ENCODE measurements around the gene REXO4. TPM values are rescaled to one million over a fixed set of nuclear protein-coding genes. Genes with fewer than 3 reads are reported as not detected.

REXO4 gene
- total RNA-seq, 1 experiment from 2014 or later: 38.6 TPM

DNA sequence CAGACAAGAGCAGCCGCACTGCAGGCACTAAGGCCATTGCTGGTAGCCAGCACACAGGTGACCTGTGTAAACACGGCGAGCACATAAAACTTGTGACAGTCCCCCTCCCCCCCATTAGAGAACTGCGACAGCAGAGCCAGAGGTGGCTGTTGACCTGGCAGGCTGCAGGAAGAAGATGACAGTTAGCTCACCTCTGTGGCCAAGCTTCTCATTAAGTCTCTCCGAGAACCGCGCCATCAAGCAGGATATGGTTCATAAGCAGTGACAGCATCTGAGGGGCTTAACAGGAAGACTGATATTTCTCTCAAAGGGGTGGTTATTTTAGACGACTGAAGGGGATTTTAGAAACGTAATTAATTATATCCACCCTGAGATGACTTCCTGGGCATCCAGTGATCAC, 47.1 kb downstream of the REXO4 start (continued):
- no peak for TF ChIP-seq ZNF317 (CRISPR knock-in tag; IDR thresholded peaks at IDR 0.05; ENCODE audit: borderline replicate concordance, low read depth)
- TF ChIP-seq, protein P1, sequence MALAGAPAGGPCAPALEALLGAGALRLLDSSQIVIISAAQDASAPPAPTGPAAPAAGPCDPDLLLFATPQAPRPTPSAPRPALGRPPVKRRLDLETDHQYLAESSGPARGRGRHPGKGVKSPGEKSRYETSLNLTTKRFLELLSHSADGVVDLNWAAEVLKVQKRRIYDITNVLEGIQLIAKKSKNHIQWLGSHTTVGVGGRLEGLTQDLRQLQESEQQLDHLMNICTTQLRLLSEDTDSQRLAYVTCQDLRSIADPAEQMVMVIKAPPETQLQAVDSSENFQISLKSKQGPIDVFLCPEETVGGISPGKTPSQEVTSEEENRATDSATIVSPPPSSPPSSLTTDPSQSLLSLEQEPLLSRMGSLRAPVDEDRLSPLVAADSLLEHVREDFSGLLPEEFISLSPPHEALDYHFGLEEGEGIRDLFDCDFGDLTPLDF (CRISPR knock-in tag; IDR thresholded peaks at IDR 0.05): no peak
- no peak for TF ChIP-seq SMAD3 (CRISPR knock-in tag; IDR thresholded peaks at IDR 0.05; ENCODE audit: borderline replicate concordance)
- TF ChIP-seq, protein P2, sequence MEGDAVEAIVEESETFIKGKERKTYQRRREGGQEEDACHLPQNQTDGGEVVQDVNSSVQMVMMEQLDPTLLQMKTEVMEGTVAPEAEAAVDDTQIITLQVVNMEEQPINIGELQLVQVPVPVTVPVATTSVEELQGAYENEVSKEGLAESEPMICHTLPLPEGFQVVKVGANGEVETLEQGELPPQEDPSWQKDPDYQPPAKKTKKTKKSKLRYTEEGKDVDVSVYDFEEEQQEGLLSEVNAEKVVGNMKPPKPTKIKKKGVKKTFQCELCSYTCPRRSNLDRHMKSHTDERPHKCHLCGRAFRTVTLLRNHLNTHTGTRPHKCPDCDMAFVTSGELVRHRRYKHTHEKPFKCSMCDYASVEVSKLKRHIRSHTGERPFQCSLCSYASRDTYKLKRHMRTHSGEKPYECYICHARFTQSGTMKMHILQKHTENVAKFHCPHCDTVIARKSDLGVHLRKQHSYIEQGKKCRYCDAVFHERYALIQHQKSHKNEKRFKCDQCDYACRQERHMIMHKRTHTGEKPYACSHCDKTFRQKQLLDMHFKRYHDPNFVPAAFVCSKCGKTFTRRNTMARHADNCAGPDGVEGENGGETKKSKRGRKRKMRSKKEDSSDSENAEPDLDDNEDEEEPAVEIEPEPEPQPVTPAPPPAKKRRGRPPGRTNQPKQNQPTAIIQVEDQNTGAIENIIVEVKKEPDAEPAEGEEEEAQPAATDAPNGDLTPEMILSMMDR (IDR thresholded peaks at IDR 0.05): no peak
- no peak for TF ChIP-seq TEAD1 (CRISPR knock-in tag; IDR thresholded peaks at IDR 0.05)
- TF ChIP-seq, protein P3, sequence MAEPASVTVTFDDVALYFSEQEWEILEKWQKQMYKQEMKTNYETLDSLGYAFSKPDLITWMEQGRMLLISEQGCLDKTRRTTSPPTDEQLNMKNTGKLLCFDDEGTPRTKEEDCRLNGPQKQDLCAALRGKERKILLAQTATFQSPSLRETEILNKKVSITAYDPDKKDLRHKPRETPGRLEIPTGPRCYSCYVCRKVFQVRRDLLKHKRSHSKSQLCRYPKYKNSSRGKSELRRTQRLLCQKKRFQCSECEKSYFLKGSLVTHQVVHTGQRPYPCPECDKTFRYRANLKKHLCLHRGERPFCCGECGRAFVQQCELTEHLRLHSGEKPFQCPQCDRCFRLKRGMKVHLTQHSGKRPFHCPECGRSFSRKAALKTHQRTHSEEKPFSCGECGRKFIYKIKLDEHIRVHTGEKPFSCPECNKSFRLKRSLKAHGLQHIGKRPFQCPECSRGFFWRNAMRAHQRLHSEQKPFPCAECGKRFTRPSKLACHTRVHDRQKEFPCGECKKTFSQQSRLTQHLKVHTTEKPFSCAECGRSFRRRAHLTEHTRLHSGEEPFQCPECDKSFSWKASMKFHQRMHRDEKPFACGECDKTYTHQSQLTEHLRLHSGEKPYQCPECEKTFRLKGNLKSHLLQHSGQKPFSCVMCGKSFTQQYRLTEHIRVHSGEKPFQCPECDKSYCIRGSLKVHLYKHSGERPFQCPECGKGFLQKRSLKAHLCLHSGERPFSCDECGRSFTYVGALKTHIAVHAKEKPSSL (CRISPR knock-in tag; conservative IDR thresholded peaks at IDR 0.05): no peak
- TF ChIP-seq HMGA2 (CRISPR knock-in tag; IDR thresholded peaks at IDR 0.05): no peak
- no peak for TF ChIP-seq ZNF263 (CRISPR knock-in tag; IDR thresholded peaks at IDR 0.05; ENCODE audit: low read depth)
- TF ChIP-seq SP1 (CRISPR knock-in tag; conservative IDR thresholded peaks at IDR 0.05): no peak
- TF ChIP-seq, protein P4, sequence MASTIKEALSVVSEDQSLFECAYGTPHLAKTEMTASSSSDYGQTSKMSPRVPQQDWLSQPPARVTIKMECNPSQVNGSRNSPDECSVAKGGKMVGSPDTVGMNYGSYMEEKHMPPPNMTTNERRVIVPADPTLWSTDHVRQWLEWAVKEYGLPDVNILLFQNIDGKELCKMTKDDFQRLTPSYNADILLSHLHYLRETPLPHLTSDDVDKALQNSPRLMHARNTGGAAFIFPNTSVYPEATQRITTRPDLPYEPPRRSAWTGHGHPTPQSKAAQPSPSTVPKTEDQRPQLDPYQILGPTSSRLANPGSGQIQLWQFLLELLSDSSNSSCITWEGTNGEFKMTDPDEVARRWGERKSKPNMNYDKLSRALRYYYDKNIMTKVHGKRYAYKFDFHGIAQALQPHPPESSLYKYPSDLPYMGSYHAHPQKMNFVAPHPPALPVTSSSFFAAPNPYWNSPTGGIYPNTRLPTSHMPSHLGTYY (CRISPR knock-in tag; IDR thresholded peaks at IDR 0.05): no peak
- TF ChIP-seq FOXP1 (CRISPR knock-in tag; IDR thresholded peaks at IDR 0.05; ENCODE audit: borderline replicate concordance): no peak
- no peak for TF ChIP-seq ZNF416 (CRISPR knock-in tag; IDR thresholded peaks at IDR 0.05)
- no peak for TF ChIP-seq CBFB (CRISPR knock-in tag; IDR thresholded peaks at IDR 0.05; ENCODE audit: low read depth)

DNA sequence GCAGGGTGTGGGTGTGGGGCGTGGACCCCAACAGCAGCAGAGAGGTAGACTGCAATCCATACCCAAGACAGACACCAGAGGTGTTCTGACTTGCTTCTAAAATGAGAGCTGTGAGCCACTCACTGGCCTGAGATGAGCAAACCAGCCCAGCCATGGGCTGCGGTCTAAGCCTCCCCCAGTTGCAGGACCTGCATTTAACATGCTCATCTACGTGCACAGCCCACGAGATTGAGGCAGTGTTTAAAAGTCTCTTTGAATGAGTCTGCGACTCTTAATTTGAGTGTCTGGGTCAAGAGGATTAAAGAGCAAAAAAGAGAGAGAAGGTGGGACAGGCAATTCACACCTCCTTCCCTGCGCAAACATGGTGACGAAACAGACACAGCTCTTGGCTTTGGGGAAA, 47.9 kb downstream of the REXO4 start:
- POLR2A ChIA-PET: no interaction called here
- no peaks in the 10 kb centered on the region for H3K27me3 Mint-ChIP-seq (ENCODE audit: low read depth)
- DNase-seq (ENCODE audit: low spot score) (no peak), ATAC-seq (no peak)
- peaks cover 48% of the 10 kb centered on the region for H3K36me3 Mint-ChIP-seq
- peaks cover 10% of the 10 kb centered on the region for H3K4me1 Mint-ChIP-seq
- CTCF ChIA-PET: interaction anchor here (0.8 kb wide), 1 partner anchor 28 kb away, joined by 4 read pairs; no protein-coding TSS in a partner anchor
- no peaks in the 10 kb centered on the region for H3K9me3 Mint-ChIP-seq
- H3K4me3 Mint-ChIP-seq: no peak overlapping the region
- 0 out of 2 replicates have a peak overlapping the region, but pooled peaks have one; percentile 3 for H3K27ac Mint-ChIP-seq
- TF ChIP-seq JAZF1 (CRISPR knock-in tag; IDR thresholded peaks at IDR 0.05) (no peak), SP1 (CRISPR knock-in tag; conservative IDR thresholded peaks at IDR 0.05) (no peak), GABPB1 (CRISPR knock-in tag; IDR thresholded peaks at IDR 0.05) (no peak), TCF7 (CRISPR knock-in tag; IDR thresholded peaks at IDR 0.05; ENCODE audit: low read depth) (no peak), ATF1 (CRISPR knock-in tag; IDR thresholded peaks at IDR 0.05) (no peak), FOXJ3 (CRISPR knock-in tag; IDR thresholded peaks at IDR 0.05; ENCODE audit: borderline replicate concordance) (no peak), NFYB (CRISPR knock-in tag; conservative IDR thresholded peaks at IDR 0.05; ENCODE audit: low read depth) (no peak), MXD4 (CRISPR knock-in tag; IDR thresholded peaks at IDR 0.05; ENCODE audit: borderline replicate concordance) (no peak), RORB (CRISPR knock-in tag; IDR thresholded peaks at IDR 0.05) (no peak)
- TF ChIP-seq, protein P4 (CRISPR knock-in tag; IDR thresholded peaks at IDR 0.05): no peak
- TF ChIP-seq, protein P5, sequence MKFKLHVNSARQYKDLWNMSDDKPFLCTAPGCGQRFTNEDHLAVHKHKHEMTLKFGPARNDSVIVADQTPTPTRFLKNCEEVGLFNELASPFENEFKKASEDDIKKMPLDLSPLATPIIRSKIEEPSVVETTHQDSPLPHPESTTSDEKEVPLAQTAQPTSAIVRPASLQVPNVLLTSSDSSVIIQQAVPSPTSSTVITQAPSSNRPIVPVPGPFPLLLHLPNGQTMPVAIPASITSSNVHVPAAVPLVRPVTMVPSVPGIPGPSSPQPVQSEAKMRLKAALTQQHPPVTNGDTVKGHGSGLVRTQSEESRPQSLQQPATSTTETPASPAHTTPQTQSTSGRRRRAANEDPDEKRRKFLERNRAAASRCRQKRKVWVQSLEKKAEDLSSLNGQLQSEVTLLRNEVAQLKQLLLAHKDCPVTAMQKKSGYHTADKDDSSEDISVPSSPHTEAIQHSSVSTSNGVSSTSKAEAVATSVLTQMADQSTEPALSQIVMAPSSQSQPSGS (CRISPR knock-in tag; IDR thresholded peaks at IDR 0.05; ENCODE audit: borderline replicate concordance, low read depth): no peak
- TF ChIP-seq, protein P6, sequence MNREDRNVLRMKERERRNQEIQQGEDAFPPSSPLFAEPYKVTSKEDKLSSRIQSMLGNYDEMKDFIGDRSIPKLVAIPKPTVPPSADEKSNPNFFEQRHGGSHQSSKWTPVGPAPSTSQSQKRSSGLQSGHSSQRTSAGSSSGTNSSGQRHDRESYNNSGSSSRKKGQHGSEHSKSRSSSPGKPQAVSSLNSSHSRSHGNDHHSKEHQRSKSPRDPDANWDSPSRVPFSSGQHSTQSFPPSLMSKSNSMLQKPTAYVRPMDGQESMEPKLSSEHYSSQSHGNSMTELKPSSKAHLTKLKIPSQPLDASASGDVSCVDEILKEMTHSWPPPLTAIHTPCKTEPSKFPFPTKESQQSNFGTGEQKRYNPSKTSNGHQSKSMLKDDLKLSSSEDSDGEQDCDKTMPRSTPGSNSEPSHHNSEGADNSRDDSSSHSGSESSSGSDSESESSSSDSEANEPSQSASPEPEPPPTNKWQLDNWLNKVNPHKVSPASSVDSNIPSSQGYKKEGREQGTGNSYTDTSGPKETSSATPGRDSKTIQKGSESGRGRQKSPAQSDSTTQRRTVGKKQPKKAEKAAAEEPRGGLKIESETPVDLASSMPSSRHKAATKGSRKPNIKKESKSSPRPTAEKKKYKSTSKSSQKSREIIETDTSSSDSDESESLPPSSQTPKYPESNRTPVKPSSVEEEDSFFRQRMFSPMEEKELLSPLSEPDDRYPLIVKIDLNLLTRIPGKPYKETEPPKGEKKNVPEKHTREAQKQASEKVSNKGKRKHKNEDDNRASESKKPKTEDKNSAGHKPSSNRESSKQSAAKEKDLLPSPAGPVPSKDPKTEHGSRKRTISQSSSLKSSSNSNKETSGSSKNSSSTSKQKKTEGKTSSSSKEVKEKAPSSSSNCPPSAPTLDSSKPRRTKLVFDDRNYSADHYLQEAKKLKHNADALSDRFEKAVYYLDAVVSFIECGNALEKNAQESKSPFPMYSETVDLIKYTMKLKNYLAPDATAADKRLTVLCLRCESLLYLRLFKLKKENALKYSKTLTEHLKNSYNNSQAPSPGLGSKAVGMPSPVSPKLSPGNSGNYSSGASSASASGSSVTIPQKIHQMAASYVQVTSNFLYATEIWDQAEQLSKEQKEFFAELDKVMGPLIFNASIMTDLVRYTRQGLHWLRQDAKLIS (CRISPR knock-in tag; IDR thresholded peaks at IDR 0.05; ENCODE audit: borderline replicate concordance): no peak
- TF ChIP-seq, protein P7, sequence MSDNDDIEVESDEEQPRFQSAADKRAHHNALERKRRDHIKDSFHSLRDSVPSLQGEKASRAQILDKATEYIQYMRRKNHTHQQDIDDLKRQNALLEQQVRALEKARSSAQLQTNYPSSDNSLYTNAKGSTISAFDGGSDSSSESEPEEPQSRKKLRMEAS (CRISPR knock-in tag; IDR thresholded peaks at IDR 0.05): no peak
